Measurements from ENCODE around the gene GPR61. TPM values are rescaled to one million over a fixed set of nuclear protein-coding genes. Genes with fewer than 3 reads are reported as not detected.
A peak's percentile ranks its signal among the peaks of the same experiment; 100 is the strongest.

The GPR61 gene
- total and polyA plus RNA-seq, 9 of the 15 experiments (the other 6 are each of a cell fraction or from before 2014, with no cell fraction given), result 0.04 to 1.1 (median 0.25) TPM; not detected in 4

DNA sequence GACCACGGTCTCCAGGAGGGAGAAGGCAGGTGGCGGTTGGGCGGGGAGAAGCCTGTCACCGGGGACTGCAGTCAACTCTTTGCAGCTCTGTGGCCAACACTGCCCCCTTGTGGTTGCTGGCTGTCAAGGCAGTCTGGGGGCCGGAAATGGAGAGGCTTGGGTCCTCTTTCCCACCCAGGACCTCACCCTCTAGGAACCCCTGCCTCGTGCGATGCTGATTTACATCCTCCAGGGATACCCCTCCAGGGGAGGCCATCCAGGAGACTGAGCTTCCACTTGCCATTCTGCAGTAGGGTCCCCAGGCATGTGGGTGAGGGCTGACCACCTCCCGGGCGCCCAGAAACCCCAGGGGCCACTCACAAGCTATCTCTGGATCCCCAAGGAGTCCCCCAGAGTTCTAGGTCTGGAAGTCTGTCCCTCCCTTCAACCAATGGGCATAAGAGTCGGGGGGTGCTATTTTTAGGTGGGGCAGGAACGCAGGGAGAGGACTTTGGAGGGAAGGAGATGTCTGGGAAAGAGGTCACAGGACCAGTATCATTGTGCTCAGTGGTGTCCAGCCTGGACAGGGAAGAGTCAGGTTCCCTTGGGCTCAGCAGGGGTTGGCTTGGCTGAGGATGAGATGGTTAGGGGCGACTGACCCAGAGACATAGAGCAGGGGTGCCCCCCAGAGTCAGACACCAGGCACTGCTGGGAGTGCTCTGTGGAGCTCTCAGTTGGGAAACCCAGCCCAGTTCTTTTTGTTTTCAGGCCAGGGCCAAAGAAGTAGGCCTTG, 7.1 kb upstream of the GPR61 start (continued):
- peak; percentile 46; the same call in 1 of the 2 replicates for TF ChIP-seq MTA3 (IDR thresholded peaks at IDR 0.05; ENCODE audit: borderline replicate concordance)
- TF ChIP-seq, protein P1, sequence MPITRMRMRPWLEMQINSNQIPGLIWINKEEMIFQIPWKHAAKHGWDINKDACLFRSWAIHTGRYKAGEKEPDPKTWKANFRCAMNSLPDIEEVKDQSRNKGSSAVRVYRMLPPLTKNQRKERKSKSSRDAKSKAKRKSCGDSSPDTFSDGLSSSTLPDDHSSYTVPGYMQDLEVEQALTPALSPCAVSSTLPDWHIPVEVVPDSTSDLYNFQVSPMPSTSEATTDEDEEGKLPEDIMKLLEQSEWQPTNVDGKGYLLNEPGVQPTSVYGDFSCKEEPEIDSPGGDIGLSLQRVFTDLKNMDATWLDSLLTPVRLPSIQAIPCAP (CRISPR knock-in tag; IDR thresholded peaks at IDR 0.05; ENCODE audit: borderline replicate concordance), result 0 out of 2 replicates have a peak, but pooled peaks have one; percentile 52
- no peak for TF ChIP-seq ATF3 (IDR thresholded peaks at IDR 0.05)
- TF ChIP-seq ATF3 (CRISPR knock-in tag; conservative IDR thresholded peaks at IDR 0.05), result no peak
- TF ChIP-seq ZNF830 (CRISPR knock-in tag; IDR thresholded peaks at IDR 0.05), result no peak
- no peak for TF ChIP-seq FOS (IDR thresholded peaks at IDR 0.05; ENCODE audit: extremely low read depth, insufficient read length)
- TF ChIP-seq NR2C1 (IDR thresholded peaks at IDR 0.05), result no peak
- TF ChIP-seq NR2C1 (tag; IDR thresholded peaks at IDR 0.05), result no peak
- no peak for TF ChIP-seq ZFP30 (CRISPR knock-in tag; IDR thresholded peaks at IDR 0.05; ENCODE audit: borderline replicate concordance)
- no peak for TF ChIP-seq ZNF165 (CRISPR knock-in tag; IDR thresholded peaks at IDR 0.05; ENCODE audit: borderline replicate concordance)
- TF ChIP-seq, protein P2, sequence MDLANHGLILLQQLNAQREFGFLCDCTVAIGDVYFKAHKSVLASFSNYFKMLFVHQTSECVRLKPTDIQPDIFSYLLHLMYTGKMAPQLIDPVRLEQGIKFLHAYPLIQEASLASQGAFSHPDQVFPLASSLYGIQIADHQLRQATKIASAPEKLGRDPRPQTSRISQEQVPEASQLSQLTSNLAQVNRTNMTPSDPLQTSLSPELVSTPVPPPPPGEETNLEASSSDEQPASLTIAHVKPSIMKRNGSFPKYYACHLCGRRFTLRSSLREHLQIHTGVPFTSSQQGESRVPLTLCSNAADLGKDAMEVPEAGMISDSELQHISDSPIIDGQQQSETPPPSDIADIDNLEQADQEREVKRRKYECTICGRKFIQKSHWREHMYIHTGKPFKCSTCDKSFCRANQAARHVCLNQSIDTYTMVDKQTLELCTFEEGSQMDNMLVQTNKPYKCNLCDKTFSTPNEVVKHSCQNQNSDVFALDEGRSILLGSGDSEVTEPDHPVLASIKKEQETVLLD (IDR thresholded peaks at IDR 0.05), result no peak
- TF ChIP-seq NR2F6 (CRISPR knock-in tag; IDR thresholded peaks at IDR 0.05), result no peak
- TF ChIP-seq NRF1 (conservative IDR thresholded peaks at IDR 0.05 in 1 of 2, IDR thresholded peaks at IDR 0.05 in 1 of 2), result 0 out of 4 replicates have a peak, but pooled peaks of 1 of the 2 experiments have one; percentile 16
- TF ChIP-seq, protein P3, sequence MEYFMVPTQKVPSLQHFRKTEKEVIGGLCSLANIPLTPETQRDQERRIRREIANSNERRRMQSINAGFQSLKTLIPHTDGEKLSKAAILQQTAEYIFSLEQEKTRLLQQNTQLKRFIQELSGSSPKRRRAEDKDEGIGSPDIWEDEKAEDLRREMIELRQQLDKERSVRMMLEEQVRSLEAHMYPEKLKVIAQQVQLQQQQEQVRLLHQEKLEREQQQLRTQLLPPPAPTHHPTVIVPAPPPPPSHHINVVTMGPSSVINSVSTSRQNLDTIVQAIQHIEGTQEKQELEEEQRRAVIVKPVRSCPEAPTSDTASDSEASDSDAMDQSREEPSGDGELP (CRISPR knock-in tag; IDR thresholded peaks at IDR 0.05; ENCODE audit: borderline replicate concordance), result peak; percentile 30
- TF ChIP-seq HCFC1 (IDR thresholded peaks at IDR 0.05; ENCODE audit: low read depth, low read length), result 0 out of 2 replicates have a peak, but pooled peaks have one; percentile 30
- TF ChIP-seq ZNF175 (CRISPR knock-in tag; IDR thresholded peaks at IDR 0.05; ENCODE audit: low read depth), result no peak
- 0 out of 4 replicates have a peak, but pooled peaks of 1 of the 2 experiments have one; percentile 33 for TF ChIP-seq CSDE1 (IDR thresholded peaks at IDR 0.05)
- TF ChIP-seq ELF4 (CRISPR knock-in tag; IDR thresholded peaks at IDR 0.05), result no peak
- no peak for TF ChIP-seq TRIM28 (IDR thresholded peaks at IDR 0.05)
- 0 out of 2 replicates have a peak, but pooled peaks have one; percentile 11 for TF ChIP-seq RHOXF2B (CRISPR knock-in tag; conservative IDR thresholded peaks at IDR 0.05)
- no peak for TF ChIP-seq MBD2 (IDR thresholded peaks at IDR 0.05; ENCODE audit: borderline replicate concordance, low read depth)
- TF ChIP-seq HDAC3 (IDR thresholded peaks at IDR 0.05; ENCODE audit: borderline replicate concordance, partially characterized antibody), result no peak
- no peak for TF ChIP-seq IFI16 (CRISPR knock-in tag; IDR thresholded peaks at IDR 0.05)
- TF ChIP-seq ARID2 (IDR thresholded peaks at IDR 0.05), result peak; percentile 74; the same call in 1 of the 2 replicates

Measured in K562 (cell line).